SJCRH30 (cell line): Measurements from ENCODE around the gene NUDT5. TPM values are rescaled to one million over a fixed set of nuclear protein-coding genes. Genes with fewer than 3 reads are reported as not detected.

Experiments used
- DNase-seq, 2 experiments: peaks; one replicate each; pipeline ENCODE4 v3.0.0-alpha.2; 2015 to 2020
- H3K27ac ChIP-seq: fragments of 250-450 bp; sonication (Bioruptor Pico); 2 replicates; pipeline ENCODE4 v1.5.1; 2020; ENCODE audit warnings: mild to moderate bottlenecking, moderate library complexity
- H3K27me3 ChIP-seq: fragments of 250-450 bp; sonication (Bioruptor Pico); 2 replicates; pipeline ENCODE4 v1.5.1; 2020; ENCODE audit warnings: mild to moderate bottlenecking, moderate library complexity
- H3K36me3 ChIP-seq: fragments of 250-450 bp; sonication (Bioruptor Pico); 2 replicates; pipeline ENCODE4 v1.5.1; 2020; ENCODE audit warnings: mild to moderate bottlenecking, moderate library complexity
- H3K4me1 ChIP-seq: fragments of 250-450 bp; sonication (Bioruptor Pico); 2 replicates; pipeline ENCODE4 v1.5.1; 2020; ENCODE audit warnings: mild to moderate bottlenecking, moderate library complexity
- H3K4me3 ChIP-seq: fragments of 250-450 bp; sonication (Bioruptor Pico); 2 replicates; pipeline ENCODE4 v1.5.1; 2020; ENCODE audit warnings: mild to moderate bottlenecking, moderate library complexity
- H3K9me3 ChIP-seq: fragments of 250-450 bp; sonication (Bioruptor Pico); replicated peaks from 2 replicates; pipeline ENCODE4 v1.5.1; 2020; ENCODE audit warnings: mild to moderate bottlenecking, moderate library complexity
- total RNA-seq: library from RNA; depleted of rRNA; stranded (reverse); fragments of >200 nt; shearing (Covaris generic); gene quantifications from 2 replicates; pipeline ENCODE4 v1.2.3, GENCODE V29; 2014

The NUDT5 gene
- total RNA-seq, 1 experiment from 2014 or later, result 57.3 TPM

DNA sequence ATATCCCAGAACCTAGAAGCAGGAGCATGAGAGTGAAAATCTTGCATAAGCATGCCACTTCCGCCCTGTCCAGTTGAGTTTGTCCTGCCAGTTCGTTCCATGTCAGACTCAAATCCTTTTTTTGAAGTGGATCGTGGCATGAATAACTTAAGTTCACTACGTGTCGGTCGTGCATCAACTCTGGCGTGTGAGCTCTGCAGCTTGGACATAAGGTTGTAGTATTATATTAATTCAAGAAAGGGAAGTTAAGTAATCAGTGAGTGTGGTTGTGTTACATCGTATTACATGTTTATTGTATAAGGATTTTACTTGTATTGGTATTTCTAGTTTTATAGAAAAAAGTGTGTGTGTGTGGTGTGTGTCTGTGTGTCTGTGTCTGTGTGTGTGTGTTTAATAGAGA, 23.3 kb upstream of the NUDT5 start:
- Histone ChIP-seq H3K36me3 (peaks cover 54% of the 10 kb centered on the region), H3K4me1 (no peaks in the 10 kb centered on the region), H3K27me3 (no peaks in the 10 kb centered on the region), H3K27ac (no peak overlapping the region), H3K4me3 (no peak overlapping the region), H3K9me3 (no peaks in the 10 kb centered on the region)
- no peak for DNase-seq

DNA sequence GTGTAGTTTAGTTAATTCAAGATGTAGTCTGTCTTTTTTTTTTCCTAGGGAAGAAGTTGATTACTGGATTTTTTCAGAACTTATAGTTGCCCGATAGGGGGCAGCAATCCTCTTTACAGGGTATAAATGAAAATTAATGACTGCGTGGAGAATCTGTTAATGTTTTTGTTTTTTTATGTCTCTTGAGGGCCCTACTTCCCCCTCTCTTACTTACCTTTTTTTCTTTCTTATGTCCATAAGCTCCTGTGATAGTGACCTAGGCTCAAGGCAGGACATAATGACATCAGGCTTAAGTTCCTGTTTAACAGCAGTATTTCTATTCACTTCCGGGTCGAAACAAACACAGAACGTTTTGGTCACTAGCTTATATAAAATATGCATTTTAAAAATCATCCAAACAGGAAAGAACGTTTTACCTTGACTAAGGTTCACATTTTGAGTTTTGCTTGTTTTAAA, 19.1 kb upstream of the NUDT5 start:
- Histone ChIP-seq H3K4me1 (no peaks in the 10 kb centered on the region), H3K4me3 (no peak overlapping the region), H3K9me3 (no peaks in the 10 kb centered on the region), H3K27ac (no peak overlapping the region), H3K36me3 (peaks cover 57% of the 10 kb centered on the region), H3K27me3 (no peaks in the 10 kb centered on the region)
- DNase-seq, result peak in 1 of 2 experiments; percentile 58

DNA sequence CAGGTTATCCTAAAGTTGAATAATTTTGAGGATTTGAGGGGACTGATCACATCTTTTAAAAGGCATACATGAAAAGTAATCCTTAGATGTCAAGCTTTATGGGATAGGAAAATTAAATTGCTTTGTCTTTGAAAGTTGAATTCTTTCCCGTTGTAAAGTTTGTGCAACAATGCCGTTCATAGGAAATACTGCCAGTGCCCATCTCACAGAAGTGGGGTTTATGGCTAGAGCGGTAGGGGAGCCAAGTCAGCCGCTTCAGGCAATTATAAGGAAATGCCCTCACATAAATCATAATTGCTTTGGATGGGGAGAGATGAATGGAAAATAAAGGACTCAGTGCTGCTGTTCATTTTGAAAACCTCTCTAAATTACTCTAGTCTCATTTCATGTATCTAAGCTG, 18.4 kb upstream of the NUDT5 start:
- peaks cover 57% of the 10 kb centered on the region for H3K36me3 ChIP-seq
- H3K4me3 ChIP-seq, result no peak overlapping the region
- H3K4me1 ChIP-seq, result no peaks in the 10 kb centered on the region
- no peak for DNase-seq
- H3K9me3 ChIP-seq, result no peaks in the 10 kb centered on the region
- H3K27ac ChIP-seq, result no peak overlapping the region
- no peaks in the 10 kb centered on the region for H3K27me3 ChIP-seq

DNA sequence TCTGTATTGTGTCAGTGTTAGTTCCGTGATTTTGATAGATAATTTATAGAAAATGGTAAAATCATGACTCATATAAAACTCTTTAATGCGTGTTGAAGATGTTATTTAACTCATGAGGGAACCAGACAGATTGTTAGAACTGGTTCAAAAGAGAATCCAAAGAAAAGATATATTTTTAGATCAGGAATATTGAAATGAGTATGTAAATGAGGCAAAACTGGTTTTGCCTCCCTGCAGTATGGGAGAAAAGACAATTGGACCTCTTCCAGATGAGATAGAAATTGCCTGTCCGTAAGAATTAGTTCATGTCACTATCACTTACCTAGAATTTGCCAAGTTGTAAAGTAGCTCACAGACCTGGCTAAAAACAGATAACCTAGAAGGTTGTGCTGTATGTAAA, 17.9 kb upstream of the NUDT5 start:
- Histone ChIP-seq H3K36me3 (peaks cover 53% of the 10 kb centered on the region), H3K4me3 (no peak overlapping the region), H3K4me1 (no peaks in the 10 kb centered on the region), H3K27ac (no peak overlapping the region), H3K27me3 (no peaks in the 10 kb centered on the region), H3K9me3 (no peaks in the 10 kb centered on the region)
- DNase-seq, result no peak

DNA sequence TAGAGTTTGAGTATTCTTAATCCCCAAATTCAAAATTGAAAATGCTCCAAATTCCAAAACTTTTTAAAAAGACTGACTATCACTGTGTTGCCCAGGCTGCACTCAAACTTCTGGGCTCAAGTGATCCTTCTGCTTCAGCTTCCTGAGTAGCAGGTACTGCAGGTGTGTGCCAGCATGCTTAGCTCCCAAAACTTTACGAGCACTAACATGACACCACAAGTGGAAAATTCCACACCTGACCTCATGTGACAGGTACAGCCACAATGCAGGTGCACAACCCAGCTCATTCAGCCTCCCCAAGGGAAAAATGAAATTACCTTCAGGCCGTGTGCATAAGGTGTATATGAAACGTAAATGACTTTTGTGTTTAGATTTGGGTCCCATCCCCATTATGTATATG, 16.8 kb upstream of the NUDT5 start:
- no peak for DNase-seq
- Histone ChIP-seq H3K4me3 (no peak overlapping the region), H3K27me3 (no peaks in the 10 kb centered on the region), H3K27ac (no peak overlapping the region), H3K9me3 (no peaks in the 10 kb centered on the region), H3K4me1 (no peaks in the 10 kb centered on the region), H3K36me3 (peaks cover 54% of the 10 kb centered on the region)

DNA sequence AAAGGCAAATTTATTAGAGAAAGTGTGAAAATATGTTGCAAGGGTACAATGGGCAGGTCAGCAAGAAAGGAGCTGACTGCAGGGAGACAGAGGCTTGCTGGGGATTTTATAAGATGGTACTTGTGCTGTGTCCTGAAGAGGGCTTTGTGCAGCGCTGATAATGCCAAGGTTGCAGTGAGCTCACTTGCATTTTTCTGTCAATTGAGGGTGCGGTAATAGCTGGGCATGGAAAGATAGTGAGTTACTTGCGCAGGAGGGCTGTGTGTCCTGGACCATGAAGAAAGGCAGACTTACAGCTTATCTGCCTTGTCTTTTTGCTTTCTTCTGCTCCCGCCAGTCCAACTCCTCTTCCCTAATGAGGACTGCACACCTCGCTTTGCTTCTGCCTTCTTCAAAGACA, 12.8 kb upstream of the NUDT5 start:
- no peak overlapping the region for H3K4me3 ChIP-seq
- H3K4me1 ChIP-seq, result no peaks in the 10 kb centered on the region
- H3K27ac ChIP-seq, result no peak overlapping the region
- H3K9me3 ChIP-seq, result no peaks in the 10 kb centered on the region
- no peaks in the 10 kb centered on the region for H3K27me3 ChIP-seq
- peaks cover 47% of the 10 kb centered on the region for H3K36me3 ChIP-seq
- DNase-seq, result no peak

DNA sequence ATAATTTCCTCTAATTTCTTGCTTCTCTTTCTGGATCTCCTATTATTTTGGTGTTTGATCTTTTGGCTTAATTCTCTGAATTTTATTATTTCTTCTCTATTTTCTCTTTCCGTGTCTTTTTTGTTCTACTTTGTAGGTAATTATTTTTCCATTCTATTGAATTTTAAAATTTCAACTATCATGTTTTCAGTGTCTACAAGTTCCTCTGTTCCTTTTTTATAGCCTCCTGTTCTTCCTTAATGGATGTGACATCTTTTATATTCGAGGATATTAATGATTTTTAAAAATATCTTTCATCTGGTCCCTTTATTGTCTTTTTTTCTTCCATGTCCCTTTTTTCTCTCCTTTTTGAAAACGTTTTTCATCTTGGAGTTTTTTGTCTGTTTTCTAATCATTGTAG, 11.4 kb upstream of the NUDT5 start:
- Histone ChIP-seq H3K27me3 (no peaks in the 10 kb centered on the region), H3K4me3 (no peak overlapping the region), H3K27ac (no peak overlapping the region), H3K36me3 (peaks cover 51% of the 10 kb centered on the region), H3K9me3 (no peaks in the 10 kb centered on the region), H3K4me1 (no peaks in the 10 kb centered on the region)
- DNase-seq, result no peak

DNA sequence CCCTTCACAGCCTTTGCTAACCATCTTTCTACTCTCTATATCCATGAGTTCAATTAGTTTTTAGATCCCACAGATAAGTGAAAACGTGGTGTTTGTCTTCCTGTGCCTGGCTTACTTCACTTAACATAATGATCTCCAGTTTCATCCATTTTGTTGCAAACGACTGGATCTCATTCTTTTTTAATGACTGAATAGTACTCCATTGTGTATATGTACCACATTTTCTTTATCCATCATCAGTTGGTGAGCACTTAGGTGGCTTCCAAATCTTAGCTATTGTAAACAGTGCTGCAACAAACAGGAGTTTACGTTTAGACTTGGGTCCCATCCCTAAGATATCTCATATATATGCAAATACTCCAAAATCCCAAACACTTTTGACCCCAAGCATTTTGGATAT, 9.4 kb upstream of the NUDT5 start:
- DNase-seq, result no peak
- no peaks in the 10 kb centered on the region for H3K27me3 ChIP-seq
- H3K36me3 ChIP-seq, result peaks cover 39% of the 10 kb centered on the region
- no peak overlapping the region for H3K4me3 ChIP-seq
- H3K9me3 ChIP-seq, result no peaks in the 10 kb centered on the region
- no peaks in the 10 kb centered on the region for H3K4me1 ChIP-seq
- no peak overlapping the region for H3K27ac ChIP-seq

DNA sequence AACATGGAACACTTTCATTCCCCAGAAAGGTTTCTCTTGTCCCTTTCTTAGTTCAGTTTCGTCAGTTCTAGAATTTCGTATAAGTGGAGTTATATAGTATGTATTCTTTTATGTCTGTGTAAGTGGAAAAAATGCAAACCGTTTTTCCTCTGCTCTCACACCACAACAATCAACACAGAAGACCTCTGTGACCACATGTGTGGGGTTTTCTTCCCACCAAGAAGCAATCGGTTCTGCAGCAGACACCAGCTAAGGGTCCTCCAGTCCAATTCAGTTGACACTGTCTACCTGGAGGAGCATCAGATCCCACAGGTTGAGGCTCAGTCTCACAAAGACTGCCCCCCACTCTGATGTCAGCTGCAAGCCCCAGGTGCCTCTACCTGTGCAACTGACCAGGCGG, 6.5 kb upstream of the NUDT5 start:
- no peaks in the 10 kb centered on the region for H3K4me1 ChIP-seq
- no peak overlapping the region for H3K27ac ChIP-seq
- no peaks in the 10 kb centered on the region for H3K27me3 ChIP-seq
- no peak overlapping the region for H3K4me3 ChIP-seq
- H3K36me3 ChIP-seq, result peaks cover 35% of the 10 kb centered on the region
- no peaks in the 10 kb centered on the region for H3K9me3 ChIP-seq
- DNase-seq, result no peak

DNA sequence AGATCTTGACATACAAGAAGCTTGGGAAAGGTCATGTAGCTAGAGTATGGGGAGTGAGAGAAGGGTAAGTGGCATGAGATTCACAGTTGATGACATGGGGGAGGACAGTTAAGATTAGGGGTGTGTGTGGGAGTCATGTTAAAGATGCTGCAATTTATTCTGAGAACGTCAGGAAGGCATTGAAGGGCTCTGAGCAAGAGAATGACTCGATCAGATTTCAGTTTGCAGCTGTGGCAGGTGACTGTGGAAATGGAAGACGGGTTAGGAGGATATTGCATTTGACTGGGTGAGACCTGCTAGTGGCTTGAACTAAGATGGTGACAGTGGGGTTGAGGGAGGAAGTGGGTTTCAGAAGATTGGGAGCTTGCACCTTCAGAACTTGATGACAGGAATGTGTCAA, 5.9 kb upstream of the NUDT5 start:
- Histone ChIP-seq H3K36me3 (peaks cover 35% of the 10 kb centered on the region), H3K4me3 (no peak overlapping the region), H3K4me1 (peaks cover 3% of the 10 kb centered on the region; the same call in 1 of the 2 replicates), H3K27me3 (no peaks in the 10 kb centered on the region), H3K27ac (no peak overlapping the region), H3K9me3 (no peaks in the 10 kb centered on the region)
- DNase-seq, result no peak

DNA sequence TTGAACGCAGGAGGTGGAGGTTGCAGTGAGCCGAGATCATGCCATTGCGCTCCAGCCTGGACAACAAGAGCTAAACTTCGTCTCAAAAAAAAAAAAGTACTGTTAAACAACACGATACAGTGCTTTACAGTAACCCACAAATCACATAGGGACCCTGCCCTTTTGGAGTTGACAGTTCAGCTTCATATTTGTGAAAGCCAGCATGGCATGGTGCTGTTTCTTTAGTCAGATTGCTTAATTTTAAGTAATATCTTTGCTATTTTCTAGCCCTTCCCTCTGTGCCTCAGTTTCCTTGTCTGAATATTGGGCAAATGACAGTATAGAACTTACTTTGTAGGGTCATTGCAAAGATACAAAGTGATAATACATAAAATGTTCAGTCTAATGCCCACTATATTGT, 5.2 kb upstream of the NUDT5 start:
- no peak overlapping the region for H3K4me3 ChIP-seq
- H3K27me3 ChIP-seq, result no peaks in the 10 kb centered on the region
- H3K9me3 ChIP-seq, result no peaks in the 10 kb centered on the region
- H3K4me1 ChIP-seq, result peaks cover 3% of the 10 kb centered on the region; the same call in 1 of the 2 replicates
- peaks cover 32% of the 10 kb centered on the region for H3K36me3 ChIP-seq
- no peak for DNase-seq
- no peak overlapping the region for H3K27ac ChIP-seq

DNA sequence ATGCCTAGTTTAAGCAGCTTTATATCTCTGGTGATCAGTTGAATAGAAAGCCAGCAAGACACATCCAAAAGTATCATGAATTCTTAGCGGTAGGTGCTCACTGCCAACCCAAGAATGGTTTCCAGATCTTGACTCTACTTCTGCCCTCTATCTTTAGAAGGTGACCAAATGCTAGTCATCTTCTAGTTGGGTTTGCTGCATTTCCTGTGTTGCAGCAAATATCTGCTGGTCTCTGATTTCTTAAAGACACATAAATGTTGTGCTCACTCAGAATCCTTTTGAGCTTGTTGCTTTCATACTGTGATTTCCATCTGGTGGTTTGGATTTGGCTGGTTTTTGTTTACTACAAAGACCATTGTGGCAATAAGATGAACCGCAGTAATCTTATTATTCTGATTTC, 2.5 kb upstream of the NUDT5 start:
- Histone ChIP-seq H3K27me3 (no peaks in the 10 kb centered on the region), H3K36me3 (peaks cover 24% of the 10 kb centered on the region), H3K9me3 (no peaks in the 10 kb centered on the region), H3K4me3 (no peak overlapping the region), H3K27ac (no peak overlapping the region), H3K4me1 (peaks cover 7% of the 10 kb centered on the region; the same call in 1 of the 2 replicates)
- DNase-seq, result no peak

DNA sequence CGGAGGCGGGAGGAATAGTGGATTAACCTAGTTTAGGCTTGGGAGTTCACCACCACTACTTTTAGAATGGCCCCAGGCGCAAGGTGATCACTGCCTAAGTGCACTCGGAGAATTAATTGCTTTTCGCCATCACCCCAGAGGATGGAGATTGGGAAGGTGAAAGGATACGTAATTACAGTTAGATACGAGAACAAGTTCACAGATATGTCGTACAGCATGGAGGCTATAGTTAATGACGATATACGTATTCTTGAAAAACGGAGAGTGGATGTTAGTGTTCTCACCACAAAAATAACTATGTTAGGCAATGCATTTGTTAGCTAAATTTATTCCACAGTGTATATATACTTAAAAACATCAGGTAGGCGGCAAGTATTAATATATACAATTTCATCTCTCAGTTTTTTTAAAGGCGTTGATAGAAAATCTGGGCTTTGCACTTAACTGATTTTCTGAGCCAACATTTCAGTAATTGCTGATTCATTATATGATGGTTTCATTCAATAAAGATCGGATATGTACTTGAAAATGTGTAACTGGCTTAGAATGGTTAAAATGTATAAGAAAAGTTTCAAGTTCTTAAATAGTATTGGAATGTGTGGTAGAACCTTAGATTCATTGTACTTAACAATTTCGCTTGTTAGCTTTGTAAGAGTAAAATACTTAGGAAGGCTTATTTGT, 980 bp upstream of the NUDT5 start:
- H3K27ac ChIP-seq, result peak overlapping the region; percentile 86
- H3K9me3 ChIP-seq, result no peaks in the 10 kb centered on the region
- peak overlapping the region; percentile 82 for H3K4me3 ChIP-seq
- H3K36me3 ChIP-seq, result peaks cover 16% of the 10 kb centered on the region
- no peaks in the 10 kb centered on the region for H3K27me3 ChIP-seq
- no peak for DNase-seq
- H3K4me1 ChIP-seq, result peaks cover 10% of the 10 kb centered on the region; the same call in 1 of the 2 replicates

DNA sequence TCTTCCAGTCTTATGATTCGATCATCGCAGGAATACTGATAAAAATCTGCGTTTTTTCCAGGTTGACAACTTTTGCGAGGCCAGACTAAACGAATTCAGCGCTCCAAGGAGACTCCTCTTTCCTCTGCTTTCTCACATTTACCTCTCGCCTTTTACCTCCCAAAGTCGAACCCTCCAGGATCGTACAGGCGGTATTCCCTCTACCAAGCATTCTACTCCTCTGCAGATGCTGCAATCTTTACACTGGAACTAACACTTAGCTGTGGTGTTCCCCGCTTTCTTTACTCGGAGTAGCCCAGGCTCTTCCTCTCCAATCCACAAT, 449 bp downstream of the NUDT5 start:
- H3K36me3 ChIP-seq, result peaks cover 12% of the 10 kb centered on the region
- H3K4me1 ChIP-seq, result peaks cover 13% of the 10 kb centered on the region
- H3K27ac ChIP-seq, result peak overlapping the region; percentile 86
- peak overlapping the region; percentile 82 for H3K4me3 ChIP-seq
- no peaks in the 10 kb centered on the region for H3K27me3 ChIP-seq
- no peaks in the 10 kb centered on the region for H3K9me3 ChIP-seq
- DNase-seq, result no peak

DNA sequence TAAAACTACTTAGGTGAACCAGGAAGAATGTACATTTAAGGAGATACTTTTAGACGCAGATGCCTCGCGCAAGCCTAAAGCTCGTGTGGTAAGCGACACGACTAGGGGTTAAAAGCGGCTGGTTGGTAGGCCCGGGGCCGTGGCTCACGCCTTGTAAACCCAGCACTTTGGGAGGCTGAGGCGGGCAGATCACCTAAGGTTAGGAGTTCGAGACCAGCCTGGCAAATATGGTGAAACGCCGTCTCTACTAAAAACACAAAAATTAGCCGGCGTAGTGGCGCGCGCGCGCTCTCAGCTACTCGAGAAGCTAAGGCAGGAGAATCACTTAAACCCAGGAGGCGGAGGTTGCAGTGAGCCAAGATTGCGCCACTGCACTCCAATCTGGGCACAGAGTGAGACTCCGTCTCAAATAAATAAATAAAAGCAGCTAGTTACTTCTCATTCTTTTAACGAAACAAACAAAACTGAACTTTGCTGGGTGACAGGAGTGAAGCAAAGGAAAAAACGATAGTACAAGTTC, 879 bp downstream of the NUDT5 start:
- DNase-seq, result peak; percentile 14 to 21
- peak overlapping the region; percentile 86 for H3K27ac ChIP-seq
- peaks cover 10% of the 10 kb centered on the region for H3K36me3 ChIP-seq
- no peaks in the 10 kb centered on the region for H3K9me3 ChIP-seq
- H3K27me3 ChIP-seq, result no peaks in the 10 kb centered on the region
- peak overlapping the region; percentile 82 for H3K4me3 ChIP-seq
- peaks cover 13% of the 10 kb centered on the region for H3K4me1 ChIP-seq

DNA sequence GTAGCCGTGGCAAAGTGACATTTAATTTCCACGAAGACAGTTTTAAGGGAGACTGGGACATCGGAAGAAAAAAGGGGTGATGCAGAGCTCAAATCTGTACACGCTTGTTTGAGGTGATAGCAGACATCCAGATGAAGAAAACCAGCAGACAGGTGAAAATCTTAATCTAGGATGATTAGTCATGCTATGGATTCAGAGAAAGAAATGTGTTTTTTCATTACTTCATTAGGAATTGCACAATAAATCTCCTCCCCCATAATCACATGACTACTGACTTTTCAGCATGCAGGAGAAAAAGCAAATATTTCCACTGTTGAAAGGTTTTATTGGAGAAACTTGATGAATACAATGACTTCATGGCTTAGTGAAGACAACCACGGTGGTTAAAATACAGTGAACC, 2.5 kb downstream of the NUDT5 start:
- Histone ChIP-seq H3K27ac (no peak overlapping the region), H3K4me1 (peaks cover 13% of the 10 kb centered on the region), H3K9me3 (no peaks in the 10 kb centered on the region), H3K4me3 (no peak overlapping the region), H3K27me3 (no peaks in the 10 kb centered on the region), H3K36me3 (no peaks in the 10 kb centered on the region)
- DNase-seq, result no peak
